Uterus (tissue), 2 donors: ENCODE data around the gene ATP5MK.

ENCODE experiments used
- CTCF ChIP-seq, 4 experiments: fragments of 200-600 bp in 2 of 4; fragments of 450-650 bp in 2 of 4; sonication (generic) in 2 of 4; IDR thresholded peaks; one replicate each; pipeline ENCODE4 v1.5.1; 2016 to 2019; ENCODE audit warnings: antibody characterized with exemption in 4 of 4, mild to moderate bottlenecking in 2 of 4, moderate library complexity in 1 of 4
- POLR2A ChIP-seq, 2 donors: fragments of 450-650 bp; IDR thresholded peaks; one replicate each; pipeline ENCODE4 v1.6.1; 2016; ENCODE audit warnings: antibody characterized with exemption in 2 of 2, mild to moderate bottlenecking in 1 of 2, moderate library complexity in 1 of 2

- TF ChIP-seq CTCF (IDR thresholded peaks at IDR 0.05) (no peak), POLR2A (IDR thresholded peaks at IDR 0.05) (no peak)
Measured at GRCh38 chr10:103350175-103350516, 46.1 kb downstream of the ATP5MK start.
